T47D (cell line): Measurements from ENCODE around the gene VPS37D.

ENCODE experiments used
- DNase-seq, 2 experiments: peaks; one replicate each; pipeline versions ENCODE4 v3.0.0 to v3.0.0-alpha.2; 2011 to 2012; ENCODE audit warnings: low read depth in 1 of 2, low spot score in 1 of 2
- JUND ChIP-seq: IDR thresholded peaks from 2 replicates; pipeline ENCODE4 v1.6.1; 2012; ENCODE audit warnings: low read depth
- in situ Hi-C: cut with HindIII; loops from 2 replicates; pipeline ENCODE4 v1.10.0; 2016; ENCODE audit warnings: low sequenced_read_pairs, low pct_unique_long_range_greater_than_20kb

VPS37D gene

DNA sequence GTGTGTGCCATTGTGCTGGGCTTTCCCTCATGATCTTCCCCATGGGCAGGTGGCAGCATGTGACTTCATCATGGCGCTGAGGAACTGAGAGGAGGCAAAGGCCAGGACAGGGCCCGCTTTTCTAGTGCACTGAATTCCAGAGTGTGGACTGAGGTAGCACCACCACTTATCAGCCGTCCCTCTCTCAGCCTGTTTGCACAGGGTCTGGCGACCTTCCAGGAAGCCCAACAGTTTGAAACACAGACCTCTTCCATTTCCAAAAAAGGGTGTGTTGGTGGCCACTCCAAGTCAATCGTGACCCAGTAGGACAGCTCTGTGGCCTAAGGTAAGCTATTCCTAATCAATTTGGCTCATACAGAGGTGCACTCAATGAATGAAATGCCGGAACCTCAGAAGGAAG is 11.2 kb downstream of the VPS37D start:
- no peak for DNase-seq
- TF ChIP-seq JUND: no peak
- in situ Hi-C loops: no loop called here

DNA sequence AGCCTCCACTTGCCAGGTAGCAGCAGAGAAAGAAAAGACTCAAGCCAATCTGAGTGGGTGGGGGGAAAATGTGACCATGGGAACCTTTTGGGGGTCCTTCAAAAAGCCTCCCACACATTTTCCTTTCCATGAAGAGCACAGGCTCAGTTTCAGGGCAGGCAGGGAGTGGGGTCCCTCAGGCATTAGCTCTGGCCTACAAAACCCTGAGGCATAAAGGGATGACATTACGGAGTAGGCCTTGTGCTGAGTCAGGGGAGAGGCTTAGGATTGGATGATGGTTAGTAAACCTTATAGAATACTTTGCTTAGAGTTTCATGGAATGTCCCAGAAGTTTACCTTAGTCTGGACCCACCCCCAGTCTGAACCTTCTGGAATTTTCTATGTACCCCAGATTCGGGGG is 12.1 kb downstream of the VPS37D start:
- DNase-seq: no peak
- no peak for TF ChIP-seq JUND
- in situ Hi-C loops: no loop called here

DNA sequence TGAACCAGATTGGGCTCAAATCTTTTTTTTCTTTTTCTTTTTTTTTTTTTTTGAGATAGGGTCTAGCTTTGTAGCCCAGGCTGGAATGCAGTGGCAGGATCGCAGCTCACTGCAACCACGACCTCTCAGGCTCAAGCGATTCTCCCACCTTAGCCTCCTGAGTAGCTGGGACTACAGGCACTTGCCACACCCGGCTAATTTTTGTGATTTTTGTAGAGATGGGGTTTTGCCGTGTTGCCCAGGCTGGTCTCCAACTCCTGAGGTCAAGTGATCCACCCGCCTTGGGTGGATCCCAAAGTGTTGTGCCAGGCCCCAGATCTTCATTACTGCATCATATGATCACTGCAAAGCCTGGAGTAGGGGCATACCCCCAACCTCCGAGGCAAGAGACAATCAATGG is 12.9 kb downstream of the VPS37D start:
- in situ Hi-C loops: no loop called here
- no peak for DNase-seq
- TF ChIP-seq JUND: no peak

DNA sequence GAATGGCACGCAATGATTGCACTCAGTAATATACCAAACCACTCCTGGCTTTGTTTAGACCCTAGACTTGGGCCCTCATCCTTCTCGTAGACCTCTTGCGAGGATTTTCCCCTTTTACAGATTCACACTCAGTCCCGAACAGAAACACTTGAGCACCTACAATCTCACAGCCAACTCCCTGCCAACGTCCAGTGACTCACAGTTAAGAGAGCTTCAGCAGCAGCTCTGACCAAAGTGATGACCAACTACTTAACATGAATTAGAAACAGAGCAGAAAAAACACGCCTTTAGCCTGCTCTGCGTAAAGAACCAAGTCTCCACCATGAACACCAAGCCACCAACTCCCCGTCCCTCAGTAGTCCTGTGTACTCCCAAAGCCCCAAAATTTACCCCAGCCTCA is 13.4 kb downstream of the VPS37D start:
- in situ Hi-C loops: no loop called here
- no peak for TF ChIP-seq JUND
- DNase-seq: no peak

DNA sequence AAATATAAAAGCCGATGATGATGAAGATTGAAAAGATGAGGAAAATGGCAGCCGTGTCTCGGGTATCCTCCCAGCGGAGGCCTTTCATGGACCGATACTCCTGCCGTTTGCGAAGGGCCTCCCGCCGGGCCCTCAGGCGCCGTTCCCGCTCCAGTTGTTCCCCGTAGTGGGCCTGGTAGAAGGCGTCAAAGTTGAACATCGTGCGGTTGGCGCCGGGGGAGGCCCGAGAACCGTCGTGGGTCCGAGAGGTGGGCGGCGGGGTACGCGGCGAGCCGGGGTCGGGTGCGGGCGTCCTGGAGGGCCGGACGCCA is 15.1 kb downstream of the VPS37D start:
- in situ Hi-C loops: no loop called here
- no peak for DNase-seq

DNA sequence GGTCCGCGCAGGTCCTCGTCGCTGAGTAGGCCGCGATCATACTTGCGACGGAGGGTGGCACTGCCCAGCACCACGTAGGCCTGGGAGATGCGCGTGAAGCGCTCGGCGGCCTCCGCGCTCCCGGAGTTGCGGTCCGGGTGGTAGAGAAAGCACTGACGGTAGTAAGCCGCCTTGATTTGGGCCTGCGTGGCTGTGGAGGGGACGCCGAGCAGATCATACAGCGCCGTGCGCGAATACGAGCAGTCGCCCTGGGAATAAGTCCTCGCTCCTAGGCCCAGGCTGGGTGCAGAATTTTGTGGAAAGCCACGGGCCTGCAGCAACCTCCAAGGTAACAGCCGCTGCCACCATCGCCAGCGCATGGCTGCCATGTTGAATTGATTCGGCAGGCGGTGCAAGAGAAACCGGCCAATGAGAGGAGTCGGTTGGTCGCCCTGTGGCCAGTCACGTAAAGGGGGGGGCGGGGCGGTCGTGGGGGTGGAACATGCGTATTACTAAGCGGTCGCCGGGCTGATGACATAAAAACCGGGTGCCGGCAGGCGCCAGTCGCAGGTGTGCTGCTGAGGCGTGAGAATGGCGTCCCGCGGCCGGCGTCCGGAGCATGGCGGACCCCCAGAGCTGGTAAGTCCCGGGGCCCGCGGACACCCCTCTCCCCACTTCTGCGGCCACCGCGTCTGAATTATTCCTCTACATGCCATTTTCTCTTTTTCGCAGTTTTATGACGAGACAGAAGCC is 15.6 kb downstream of the VPS37D start, which contains the start of the genes BUD23 and DNAJC30:
Gene BUD23, plus strand, starts transcription at position 542 of the 732 bp plus-strand sequence. Its CDS starts 29 bp downstream, at position 571.
Gene DNAJC30, minus strand, starts transcription at position 398 of the 732 bp plus-strand sequence. Its CDS starts 30 bp downstream, at position 368.
- in situ Hi-C loops: no loop called here
- peak; percentile 98 to 99 for DNase-seq
- no peak for TF ChIP-seq JUND

More for the DNA sequence above, 15.1 kb downstream of the VPS37D start:
- no peak for TF ChIP-seq JUND

DNA sequence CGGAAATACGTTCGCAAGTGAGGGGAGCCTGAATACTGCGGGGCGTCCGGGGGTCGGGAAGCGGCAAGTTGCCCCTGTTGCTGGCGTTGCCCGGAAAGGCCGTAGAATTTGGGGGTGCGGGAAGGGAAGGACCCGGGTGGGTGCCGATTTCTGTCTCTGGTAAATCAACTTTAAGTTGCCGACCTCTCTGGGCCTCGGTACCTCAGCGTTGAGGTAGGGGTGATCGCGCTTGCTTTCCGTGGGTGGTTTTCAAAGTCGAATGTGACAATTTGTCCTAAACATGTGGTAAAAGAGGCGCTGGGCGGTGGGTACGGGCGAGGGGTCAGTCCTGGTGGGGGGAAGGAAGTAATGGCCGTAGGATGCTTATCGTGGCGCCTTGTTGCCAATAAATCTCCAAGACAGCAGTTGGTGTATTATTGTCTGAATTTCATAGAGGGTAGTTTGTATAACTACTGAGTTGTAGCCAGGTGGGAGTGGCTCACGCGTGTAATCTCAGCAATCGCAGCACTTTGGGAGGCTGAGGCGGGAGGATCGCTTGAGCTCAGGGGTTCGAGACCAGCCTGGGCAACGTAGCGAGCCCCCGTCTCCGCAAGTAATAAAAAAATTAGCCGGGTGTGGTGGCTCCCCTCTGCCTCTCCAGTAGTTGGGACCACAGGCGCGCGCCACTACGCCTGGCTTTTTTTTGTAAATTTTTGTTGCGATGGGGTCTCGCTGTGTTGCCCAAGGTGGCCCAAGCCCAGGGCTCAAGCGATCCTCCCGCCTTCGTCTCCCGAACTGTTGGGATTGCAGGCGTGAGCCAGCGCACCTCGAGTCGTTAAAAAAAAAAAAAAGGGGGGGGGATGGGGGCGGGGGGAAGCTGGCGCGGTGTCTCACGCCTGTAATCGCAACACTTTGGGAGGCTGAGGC is 16.4 kb downstream of the VPS37D start:
- peak in 1 of 2 experiments; percentile 42 for DNase-seq
- in situ Hi-C loops: no loop called here
- no peak for TF ChIP-seq JUND

DNA sequence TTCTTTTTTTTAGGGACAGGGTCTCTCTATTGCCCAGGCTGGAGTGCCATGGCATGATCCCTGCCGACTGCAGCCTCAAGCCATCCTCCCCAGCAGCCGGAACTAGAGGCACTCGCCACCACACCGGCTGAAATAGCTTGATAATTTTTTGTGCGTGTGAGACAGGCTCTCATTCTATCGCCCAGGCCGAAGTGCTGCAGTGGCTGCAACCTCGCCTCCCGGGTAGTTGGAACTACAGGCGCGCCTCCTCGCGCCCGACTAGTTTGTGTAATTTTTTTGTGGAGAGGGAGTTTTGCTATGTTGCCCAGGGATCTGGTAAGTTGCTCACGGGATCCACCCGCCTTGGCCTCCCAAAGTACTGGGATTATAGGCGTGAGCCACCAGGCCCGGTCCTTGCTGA is 17.7 kb downstream of the VPS37D start:
- no peak for DNase-seq
- in situ Hi-C loops: no loop called here
- TF ChIP-seq JUND: no peak

DNA sequence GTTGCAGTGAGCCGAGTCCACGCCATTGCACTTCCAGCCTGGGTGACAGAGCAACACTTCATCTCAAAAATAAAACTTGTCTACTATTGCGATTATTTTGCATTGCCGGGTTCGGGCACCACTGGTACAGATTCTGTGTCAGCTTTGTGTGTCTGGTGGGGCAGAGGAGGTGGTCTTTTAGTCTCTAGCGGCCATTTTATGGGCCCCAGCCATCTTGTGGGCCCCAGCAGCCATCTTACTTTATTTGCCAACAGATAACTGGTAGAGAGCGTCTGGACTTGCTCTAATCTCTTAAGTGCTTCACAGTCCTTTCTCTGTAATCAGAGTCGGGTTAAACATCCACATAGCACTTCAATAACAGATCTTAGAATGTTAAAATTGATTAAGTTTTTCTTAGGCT is 20.7 kb downstream of the VPS37D start:
- in situ Hi-C loops: no loop called here
- TF ChIP-seq JUND: no peak
- DNase-seq: no peak

DNA sequence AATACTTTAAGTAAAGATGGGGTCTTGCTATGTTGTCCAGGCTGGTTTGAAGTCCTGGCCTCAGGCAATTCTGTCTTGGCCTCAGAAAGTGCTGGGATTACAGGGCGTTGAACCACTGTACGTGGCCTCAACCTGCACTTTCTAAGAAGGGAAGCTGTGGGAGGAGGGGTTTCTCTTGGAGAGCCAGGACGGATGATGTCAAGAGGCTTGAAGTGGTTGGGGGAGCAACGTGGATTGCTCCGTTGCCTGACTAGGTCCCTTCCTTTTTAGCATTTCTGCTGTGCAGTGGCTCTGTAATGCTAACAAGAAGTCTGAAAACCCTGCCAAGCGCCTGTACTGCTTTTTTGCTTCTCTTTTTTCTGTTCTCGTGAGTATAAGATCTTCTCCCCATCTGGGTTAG is 23.0 kb downstream of the VPS37D start:
- in situ Hi-C loops: no loop called here
- no peak for TF ChIP-seq JUND
- no peak for DNase-seq

DNA sequence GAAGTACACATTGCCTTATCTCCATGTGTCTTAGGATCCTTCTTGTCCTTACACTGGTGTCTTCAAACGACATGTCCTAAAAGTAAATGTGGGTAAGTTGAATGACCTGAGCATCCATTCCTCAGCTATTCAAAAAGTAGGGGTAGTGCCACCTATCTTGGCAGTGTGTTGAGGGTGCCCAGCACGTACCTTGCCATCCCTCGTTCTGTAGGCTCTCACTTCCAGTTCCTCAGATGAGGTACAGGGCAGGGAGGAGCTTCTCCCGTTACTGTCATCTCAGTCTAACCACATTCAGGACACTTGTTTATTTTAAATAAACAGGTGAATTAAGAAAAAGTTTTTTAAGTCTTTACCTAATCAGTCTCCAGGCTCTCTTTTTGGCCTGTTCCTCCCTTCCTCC is 28.7 kb downstream of the VPS37D start:
- in situ Hi-C loops: no loop called here
- TF ChIP-seq JUND: no peak
- DNase-seq: no peak

DNA sequence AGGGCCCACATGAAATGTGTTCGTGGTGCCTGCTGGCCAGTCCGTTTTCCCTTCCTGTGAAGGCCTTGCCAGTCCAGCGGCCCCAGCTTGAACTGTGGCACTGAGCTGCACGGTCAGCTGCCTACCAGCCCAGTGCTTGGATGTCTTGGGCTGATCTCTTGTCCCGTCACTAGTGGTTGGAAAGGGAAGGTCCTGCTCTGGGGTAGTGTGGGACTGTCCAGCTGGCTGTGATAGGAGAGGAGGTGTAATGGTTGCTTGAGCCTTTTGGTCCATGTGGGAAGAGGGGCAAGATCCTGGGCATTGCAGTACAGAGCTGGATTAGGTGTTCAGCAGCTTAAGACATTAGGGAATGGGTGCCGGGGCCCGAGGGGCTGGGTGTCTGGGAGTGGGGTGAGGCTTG is 30.8 kb downstream of the VPS37D start:
- TF ChIP-seq JUND: no peak
- DNase-seq: no peak
- in situ Hi-C loops: no loop called here
